Islet precursor cell (in vitro differentiated cells): ENCODE measurements around the gene GALNT9.
A peak's percentile ranks its signal among the peaks of the same experiment; 100 is the strongest.

ENCODE experiments used
- DNase-seq: peaks from one replicate; pipeline ENCODE4 v3.0.0-alpha.2; 2018

The GALNT9 gene

GRCh38 chr12:132292328-132293319 lies 36.8 kb downstream of the GALNT9 start:
- no peak for DNase-seq

DNA sequence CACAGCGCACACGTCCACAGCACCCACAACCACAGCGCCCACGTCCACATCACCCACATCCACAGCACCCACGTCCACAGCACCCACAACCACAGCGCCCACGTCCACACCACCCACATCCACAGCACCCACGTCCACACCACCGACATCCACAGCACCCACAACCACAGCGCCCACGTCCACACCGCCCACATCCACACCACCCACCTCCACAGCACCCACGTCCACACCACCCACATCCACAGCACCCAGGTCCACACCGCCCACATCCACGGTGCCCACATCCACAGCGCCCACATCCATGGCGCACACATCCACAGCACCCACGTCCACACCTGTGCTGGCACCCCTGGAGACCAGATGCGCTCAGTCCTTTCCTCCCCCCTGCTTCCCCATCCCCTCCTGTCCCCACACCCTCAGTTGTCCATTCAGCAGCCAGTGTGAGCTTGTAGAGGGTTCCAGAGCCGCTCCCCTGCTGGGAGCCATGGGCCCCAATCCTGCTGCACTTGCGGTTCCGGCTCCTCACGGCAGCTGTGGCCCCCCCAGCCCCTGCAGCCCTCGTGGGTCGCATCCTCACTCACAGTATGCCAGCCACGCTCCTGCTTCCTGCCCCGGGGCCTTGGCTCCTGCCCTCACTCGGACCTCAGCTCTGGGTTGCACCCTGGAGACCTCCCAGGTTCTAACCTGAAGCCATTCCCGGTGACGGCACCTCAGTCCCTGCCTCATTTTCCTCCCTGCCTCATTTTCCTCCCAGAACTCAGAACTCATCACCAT lies 37.8 kb downstream of the GALNT9 start:
- no peak for DNase-seq

DNA sequence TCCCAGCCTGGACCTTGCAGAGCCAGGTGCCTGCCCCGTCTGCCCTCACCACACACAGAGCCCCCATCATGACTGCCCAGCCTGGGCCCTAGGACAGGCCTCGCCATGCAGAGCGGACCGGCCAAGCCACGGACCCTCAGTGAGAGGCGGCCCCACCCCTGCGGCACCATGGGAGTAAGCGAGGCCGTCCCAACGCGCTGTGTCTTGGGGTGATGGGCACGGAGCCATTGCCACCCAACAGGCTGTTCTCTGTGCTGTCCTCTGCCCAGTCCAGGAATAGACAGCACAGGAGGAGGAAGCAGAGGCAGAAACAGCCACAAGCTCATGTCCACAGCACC lies 39.2 kb downstream of the GALNT9 start:
- no peak for DNase-seq

DNA sequence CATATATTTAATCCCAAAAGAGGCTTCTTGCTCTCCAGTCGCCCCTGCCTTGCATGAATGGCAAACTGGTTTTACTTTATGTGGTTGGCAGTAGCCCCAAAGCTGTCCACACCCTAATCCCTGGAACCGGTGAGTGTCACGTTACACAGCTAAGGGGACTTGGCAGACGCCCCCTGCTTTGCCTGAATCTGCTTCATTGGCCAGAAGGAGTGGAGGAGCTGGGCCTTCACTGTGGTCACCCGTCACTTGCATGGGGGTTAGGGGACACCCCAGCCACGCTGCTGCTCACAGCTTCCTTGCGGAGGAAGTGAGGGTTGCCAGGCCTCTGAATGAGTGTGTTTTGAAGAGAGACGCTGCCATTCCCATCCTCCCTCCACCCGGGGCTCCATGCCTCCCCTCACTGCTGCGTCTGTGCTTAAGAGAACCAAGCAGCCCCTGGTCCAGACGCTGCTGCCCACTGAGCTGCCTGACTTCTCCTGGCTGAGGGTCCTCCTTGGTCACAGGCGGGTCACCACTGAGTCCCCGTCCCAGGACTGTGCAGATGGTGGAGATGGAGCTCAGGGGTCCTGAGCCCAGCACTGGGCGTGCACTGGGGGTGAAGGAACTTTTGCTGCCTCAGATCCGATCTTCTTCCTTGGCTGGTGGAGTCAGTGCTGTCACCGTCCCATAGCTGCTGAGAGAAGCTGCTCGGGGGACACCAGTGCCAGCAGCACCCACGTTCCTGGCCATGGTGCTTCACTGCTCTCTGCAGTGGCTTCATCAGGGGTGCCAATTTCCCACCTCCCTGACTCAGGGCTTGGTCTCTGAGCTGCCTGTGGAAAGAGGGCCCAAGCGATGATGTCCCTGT lies 39.8 kb downstream of the GALNT9 start:
- no peak for DNase-seq

GRCh38 chr12:132288516-132289215 lies 40.7 kb downstream of the GALNT9 start:
- DNase-seq: no peak

DNA sequence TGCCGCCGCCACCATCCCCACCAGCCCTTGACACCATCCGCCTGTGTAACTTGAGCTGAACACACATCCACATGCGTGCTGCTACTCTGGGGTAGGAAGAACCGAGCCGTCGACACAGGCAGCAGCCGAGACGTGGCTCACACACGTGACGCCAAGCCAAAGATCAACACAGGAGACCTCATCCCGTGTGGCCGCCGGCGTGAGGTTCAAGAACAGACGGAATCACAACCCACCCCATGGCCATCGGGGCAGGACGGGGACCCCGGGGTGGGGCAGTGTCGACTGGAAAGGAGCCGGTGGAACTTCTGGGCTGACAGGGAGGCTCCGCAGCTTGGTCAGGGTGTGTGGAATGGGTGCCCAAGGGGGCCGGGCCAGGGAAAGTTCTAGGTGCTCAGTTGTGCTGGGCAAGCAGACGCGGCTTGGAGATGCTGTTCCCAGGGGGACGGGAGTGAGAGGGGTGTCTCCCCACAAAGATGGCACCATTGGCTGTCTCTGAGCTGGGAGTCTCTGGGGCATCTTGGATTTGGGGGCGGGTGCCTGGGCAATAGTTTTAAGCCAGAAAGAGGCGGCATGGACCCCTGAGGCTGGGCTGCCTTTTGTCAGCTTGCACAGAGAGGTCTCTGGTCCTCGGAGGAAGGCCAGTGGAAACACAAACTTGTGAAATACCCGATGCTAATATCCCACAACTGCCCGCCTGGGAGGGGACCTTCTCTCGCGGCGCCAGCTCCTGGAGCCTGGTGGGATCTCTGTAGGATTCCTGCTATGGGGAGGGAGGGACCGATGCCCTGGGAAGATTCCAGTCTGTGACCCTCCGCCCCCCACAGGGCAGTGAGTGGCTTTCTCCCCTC lies 41.8 kb downstream of the GALNT9 start:
- no peak for DNase-seq

DNA sequence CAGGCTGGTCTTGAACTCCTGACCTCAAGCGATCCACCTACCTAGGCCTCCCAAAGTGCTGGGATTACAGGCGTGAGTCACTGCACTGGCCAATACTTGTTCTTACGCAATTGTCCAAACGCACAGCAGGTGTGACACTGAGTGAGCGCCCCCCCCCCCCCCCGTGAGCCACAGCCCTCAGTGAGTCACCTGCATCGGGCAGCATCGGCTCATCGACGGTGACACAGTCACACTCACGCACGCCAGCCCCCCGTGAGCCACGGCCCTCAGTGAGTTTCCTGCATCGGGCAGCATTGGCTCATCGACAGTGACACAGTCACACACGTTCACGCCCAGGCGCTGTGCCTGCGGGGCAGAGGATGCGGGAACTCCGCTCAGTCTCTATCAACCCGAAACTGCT lies 42.5 kb downstream of the GALNT9 start:
- DNase-seq: no peak

DNA sequence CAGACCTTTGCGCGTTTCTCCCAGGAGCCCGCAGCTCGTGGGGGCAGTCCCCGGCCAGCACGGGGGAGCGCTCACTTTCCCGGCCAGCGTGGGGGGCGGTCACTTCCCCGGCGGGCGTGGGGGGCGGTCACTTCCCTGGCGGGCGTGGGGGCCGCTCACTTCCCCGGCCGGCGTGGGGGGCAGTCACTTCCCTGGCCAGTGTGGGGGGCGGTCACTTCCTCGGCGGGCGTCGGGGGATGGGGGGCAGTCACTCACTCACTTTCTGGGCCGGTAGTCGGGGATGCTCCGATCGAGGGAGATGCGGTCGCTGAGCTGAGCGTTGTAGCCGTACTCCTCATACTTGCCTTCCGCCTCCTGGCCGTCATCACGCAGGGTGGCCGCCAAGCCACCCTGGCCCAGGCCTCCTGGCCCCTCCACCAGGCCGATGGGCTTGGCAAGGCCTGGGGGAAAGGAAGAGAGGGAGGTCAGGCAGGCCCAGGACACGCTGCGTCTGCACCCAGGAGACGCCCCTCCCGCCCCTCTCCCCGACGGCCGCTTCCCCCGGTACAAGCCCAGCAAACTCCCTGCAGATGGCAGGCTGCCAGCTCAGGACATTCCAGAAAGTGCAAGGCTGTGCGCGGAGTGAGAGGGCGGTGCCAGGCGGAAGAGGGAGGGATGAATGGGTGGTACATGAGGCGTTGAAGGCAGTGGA lies 43.3 kb downstream of the GALNT9 start:
- DNase-seq: peak; percentile 77

- DNase-seq: no peak
Observed at GRCh38 chr12:132284827-132285741, 44.3 kb downstream of the GALNT9 start.

GRCh38 chr12:132284071-132284826 lies 45.1 kb downstream of the GALNT9 start:
- DNase-seq: no peak

GRCh38 chr12:132282950-132283771 lies 46.2 kb downstream of the GALNT9 start:
- DNase-seq: no peak

GRCh38 chr12:132282031-132282949 lies 47.1 kb downstream of the GALNT9 start:
- DNase-seq: no peak

- DNase-seq: no peak
Observed at GRCh38 chr12:132281038-132281437, 48.4 kb downstream of the GALNT9 start.

GRCh38 chr12:132280406-132280805 lies 49.0 kb downstream of the GALNT9 start:
- DNase-seq: no peak

- DNase-seq: no peak
Observed at GRCh38 chr12:132279930-132280329, 49.5 kb downstream of the GALNT9 start.

GRCh38 chr12:132279184-132279889 lies 50.1 kb downstream of the GALNT9 start:
- DNase-seq: no peak
